Peyer's patch (tissue), 4 donors: Measurements from ENCODE around the gene EHD1. TPM values are rescaled to one million over a fixed set of nuclear protein-coding genes. Genes with fewer than 3 reads are reported as not detected.

Experiments used
- DNase-seq, 3 donors: peaks; one replicate each; pipeline ENCODE4 v3.0.0-alpha.2; 2017 to 2019
- H3K27ac ChIP-seq, 4 donors: fragments of 200-600 bp; sonication (generic); one replicate each; pipeline ENCODE4 v1.5.1; 2016 to 2019
- H3K27me3 ChIP-seq, 2 donors: fragments of 200-600 bp; sonication (generic); one replicate each; pipeline ENCODE4 v1.5.1; 2019
- H3K36me3 ChIP-seq, 3 donors: fragments of 200-600 bp; sonication (generic); one replicate each; pipeline ENCODE4 v1.5.1; 2016 to 2019
- H3K4me1 ChIP-seq, 4 donors: fragments of 200-600 bp; sonication (generic); one replicate each; pipeline ENCODE4 v1.5.1; 2016 to 2019
- H3K4me3 ChIP-seq, 4 donors: fragments of 200-600 bp; sonication (generic); 1 replicate in 3 of 4; 2 replicates in 1 of 4; pipeline ENCODE4 v1.5.1; 2016 to 2019; ENCODE audit warnings: mild to moderate bottlenecking in 1 of 4
- H3K9me3 ChIP-seq, 4 donors: fragments of 200-600 bp; sonication (generic); one replicate each; pipeline ENCODE4 v1.5.1; 2016 to 2019; ENCODE audit warnings: mild to moderate bottlenecking in 1 of 4
- POLR2A ChIP-seq, 2 donors: fragments of 450-650 bp; IDR thresholded peaks; one replicate each; pipeline ENCODE4 v1.5.1; 2017; ENCODE audit warnings: antibody characterized with exemption in 2 of 2, mild to moderate bottlenecking in 2 of 2, moderate library complexity in 2 of 2
- total RNA-seq, 4 donors: library from RNA; depleted of rRNA; stranded (reverse); fragments of >200 nt; gene quantifications; one replicate each; pipeline ENCODE4 v1.1.0, GENCODE V29; 2016
- TF ChIP-seq, protein P1 (sequence below), 6 experiments: fragments of 450-650 bp in 4 of 6; fragments of 200-600 bp in 2 of 6; sonication (generic) in 1 of 6; IDR thresholded peaks; one replicate each; pipeline ENCODE4 v1.5.1; 2017 to 2019; ENCODE audit warnings: antibody characterized with exemption in 6 of 6, mild to moderate bottlenecking in 3 of 6, moderate library complexity in 1 of 6

Gene EHD1
- total RNA-seq, 4 donors from 2014 or later = 56.2 to 185 (median 98.6) TPM

DNA sequence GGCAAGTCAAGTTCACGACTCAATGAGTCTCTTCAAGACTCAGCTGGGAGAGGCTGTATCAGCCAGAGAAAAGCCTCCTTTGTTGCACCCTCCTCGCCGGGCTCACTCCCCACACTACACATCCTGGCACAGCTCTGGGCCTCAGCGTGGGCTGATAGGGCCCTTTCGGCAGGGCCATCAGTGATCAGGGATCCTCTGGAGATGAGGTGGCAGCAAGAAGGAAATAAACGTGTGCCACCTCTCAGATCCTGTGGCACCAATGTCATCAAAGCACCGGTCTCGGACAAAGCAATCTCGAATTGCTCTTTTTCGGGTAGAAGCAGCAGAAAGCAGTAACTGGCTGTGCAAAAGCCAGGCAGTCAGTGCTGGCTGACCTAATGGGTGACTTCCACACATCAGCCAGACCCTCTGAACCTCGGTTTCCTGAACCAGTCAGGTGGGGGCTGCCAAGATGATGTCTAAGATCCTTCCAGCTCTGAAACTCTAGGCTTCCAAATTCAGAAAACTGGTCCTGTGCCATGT lies 2.1 kb downstream of the EHD1 start:
- TF ChIP-seq, protein P1, sequence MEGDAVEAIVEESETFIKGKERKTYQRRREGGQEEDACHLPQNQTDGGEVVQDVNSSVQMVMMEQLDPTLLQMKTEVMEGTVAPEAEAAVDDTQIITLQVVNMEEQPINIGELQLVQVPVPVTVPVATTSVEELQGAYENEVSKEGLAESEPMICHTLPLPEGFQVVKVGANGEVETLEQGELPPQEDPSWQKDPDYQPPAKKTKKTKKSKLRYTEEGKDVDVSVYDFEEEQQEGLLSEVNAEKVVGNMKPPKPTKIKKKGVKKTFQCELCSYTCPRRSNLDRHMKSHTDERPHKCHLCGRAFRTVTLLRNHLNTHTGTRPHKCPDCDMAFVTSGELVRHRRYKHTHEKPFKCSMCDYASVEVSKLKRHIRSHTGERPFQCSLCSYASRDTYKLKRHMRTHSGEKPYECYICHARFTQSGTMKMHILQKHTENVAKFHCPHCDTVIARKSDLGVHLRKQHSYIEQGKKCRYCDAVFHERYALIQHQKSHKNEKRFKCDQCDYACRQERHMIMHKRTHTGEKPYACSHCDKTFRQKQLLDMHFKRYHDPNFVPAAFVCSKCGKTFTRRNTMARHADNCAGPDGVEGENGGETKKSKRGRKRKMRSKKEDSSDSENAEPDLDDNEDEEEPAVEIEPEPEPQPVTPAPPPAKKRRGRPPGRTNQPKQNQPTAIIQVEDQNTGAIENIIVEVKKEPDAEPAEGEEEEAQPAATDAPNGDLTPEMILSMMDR (IDR thresholded peaks at IDR 0.05) = no peak
- no peak for TF ChIP-seq POLR2A (IDR thresholded peaks at IDR 0.05)
- no peaks in the 10 kb centered on the region for H3K9me3 ChIP-seq
- peak in 1 of 3 donors; percentile 33 for DNase-seq
- peak overlapping the region; percentile 81 to 94 (median 88) for H3K27ac ChIP-seq
- peaks cover 9 to 84% (median 47%) of the 10 kb centered on the region in 4 donors for H3K4me1 ChIP-seq
- peaks cover 0 to 30% (median 0%) of the 10 kb centered on the region in 3 donors for H3K36me3 ChIP-seq
- H3K4me3 ChIP-seq = peak overlapping the region; percentile 78 to 81 (median 78)
- no peaks in the 10 kb centered on the region for H3K27me3 ChIP-seq

DNA sequence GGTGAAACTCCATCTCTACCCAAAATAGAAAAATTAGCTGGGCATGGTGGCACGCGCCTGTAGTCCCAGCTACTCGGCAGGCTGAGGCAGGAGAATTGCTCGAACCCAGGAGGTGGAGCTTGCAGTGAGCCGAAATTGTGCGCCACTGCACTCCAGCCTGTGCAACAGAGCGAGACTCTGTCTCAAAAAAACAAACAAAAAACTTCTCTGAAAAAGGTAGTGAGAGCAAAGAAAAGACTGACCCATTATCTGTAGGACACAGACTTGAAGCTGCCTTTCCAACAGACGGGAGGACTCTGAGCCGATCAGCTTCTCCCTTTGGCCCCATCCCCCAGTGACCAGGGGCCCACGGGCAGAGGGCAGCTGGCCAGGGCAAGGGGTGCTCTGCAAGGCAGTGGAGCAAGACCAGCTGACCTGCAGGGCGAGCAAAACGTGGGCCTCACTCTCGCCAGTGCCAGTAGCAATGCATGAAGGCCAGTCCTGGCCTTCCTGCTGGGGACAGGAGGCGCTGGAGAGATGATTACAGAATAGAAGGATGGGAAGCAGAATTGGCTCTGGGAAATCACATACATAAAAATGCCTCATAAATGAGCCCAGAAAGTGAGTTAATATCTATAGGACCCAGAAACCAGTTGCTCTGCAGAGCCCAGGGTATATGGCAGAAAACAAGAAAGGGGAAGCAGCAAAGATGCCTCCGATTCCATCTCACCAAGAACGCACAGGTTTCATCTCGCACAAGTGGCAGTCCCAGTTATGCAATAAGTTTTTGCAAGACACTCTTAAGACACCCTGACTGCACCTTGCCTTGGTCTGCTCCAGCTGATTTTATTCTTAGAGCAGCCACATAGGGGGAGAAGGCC lies 2.8 kb downstream of the EHD1 start:
- Histone ChIP-seq H3K4me1 (peaks cover 15 to 84% (median 51%) of the 10 kb centered on the region in 4 donors), H3K27me3 (no peaks in the 10 kb centered on the region), H3K27ac (peak overlapping the region; percentile 81 to 94 (median 88)), H3K4me3 (peak overlapping the region; percentile 78 to 81 (median 78)), H3K9me3 (no peaks in the 10 kb centered on the region), H3K36me3 (peaks cover 0 to 36% (median 0%) of the 10 kb centered on the region in 3 donors)
- DNase-seq = peak in 1 of 3 donors; percentile 37
- TF ChIP-seq, protein P1 (IDR thresholded peaks at IDR 0.05) = no peak
- no peak for TF ChIP-seq POLR2A (IDR thresholded peaks at IDR 0.05)

DNA sequence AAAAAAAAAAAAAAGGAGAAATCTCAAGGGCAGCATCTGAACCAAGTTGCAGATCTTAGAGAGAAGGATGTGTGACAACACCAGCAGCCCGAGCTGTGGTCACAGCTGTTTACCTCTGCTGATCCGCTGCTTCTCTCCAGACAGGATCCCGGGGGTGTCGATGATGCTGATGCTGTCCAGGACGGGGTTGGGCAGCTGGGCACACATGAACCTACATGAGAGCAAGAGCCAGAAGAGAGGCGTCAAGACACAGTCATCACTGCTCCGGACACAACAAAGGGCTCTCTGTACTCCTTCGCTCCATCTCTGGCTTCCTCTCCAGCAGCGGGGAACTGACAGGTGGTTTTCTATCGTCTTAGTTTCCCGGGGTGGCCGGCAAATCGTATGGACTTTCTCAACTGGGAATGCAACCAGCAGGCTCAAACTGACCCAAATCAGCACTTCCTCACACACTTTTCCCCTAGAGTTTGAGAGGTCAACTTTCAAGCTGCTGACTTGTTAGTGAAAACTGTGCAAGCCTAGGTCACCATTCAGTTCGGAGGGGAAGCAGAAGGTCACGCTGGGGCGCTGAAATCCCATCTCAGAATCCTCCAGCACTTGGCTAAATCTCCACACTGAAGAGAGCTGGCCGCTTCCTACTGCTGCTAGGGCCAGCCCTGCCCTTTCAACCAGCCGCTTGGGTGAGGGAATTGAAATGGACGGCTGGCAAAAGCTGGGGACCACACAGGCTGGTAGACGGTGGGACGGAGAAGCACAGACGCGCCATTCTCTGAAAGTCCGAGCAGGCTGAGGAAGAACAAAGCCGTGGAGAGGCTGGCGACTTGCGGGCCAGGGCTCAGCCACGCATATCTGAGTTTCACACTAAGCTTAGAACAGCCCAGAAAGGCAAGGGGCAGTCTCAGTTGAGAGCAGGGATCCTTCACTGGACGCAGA lies 3.8 kb downstream of the EHD1 start:
- H3K27me3 ChIP-seq = no peaks in the 10 kb centered on the region
- peak overlapping the region; percentile 78 to 81 (median 78) for H3K4me3 ChIP-seq
- no peaks in the 10 kb centered on the region for H3K9me3 ChIP-seq
- peaks cover 18 to 84% (median 50%) of the 10 kb centered on the region in 4 donors for H3K4me1 ChIP-seq
- DNase-seq = peak in 2 of 3 donors; percentile 85 to 86
- peaks cover 0 to 36% (median 0%) of the 10 kb centered on the region in 3 donors for H3K36me3 ChIP-seq
- peak overlapping the region; percentile 19 to 94 (median 83) for H3K27ac ChIP-seq
- no peak for TF ChIP-seq POLR2A (IDR thresholded peaks at IDR 0.05)
- TF ChIP-seq, protein P1 (IDR thresholded peaks at IDR 0.05) = no peak

DNA sequence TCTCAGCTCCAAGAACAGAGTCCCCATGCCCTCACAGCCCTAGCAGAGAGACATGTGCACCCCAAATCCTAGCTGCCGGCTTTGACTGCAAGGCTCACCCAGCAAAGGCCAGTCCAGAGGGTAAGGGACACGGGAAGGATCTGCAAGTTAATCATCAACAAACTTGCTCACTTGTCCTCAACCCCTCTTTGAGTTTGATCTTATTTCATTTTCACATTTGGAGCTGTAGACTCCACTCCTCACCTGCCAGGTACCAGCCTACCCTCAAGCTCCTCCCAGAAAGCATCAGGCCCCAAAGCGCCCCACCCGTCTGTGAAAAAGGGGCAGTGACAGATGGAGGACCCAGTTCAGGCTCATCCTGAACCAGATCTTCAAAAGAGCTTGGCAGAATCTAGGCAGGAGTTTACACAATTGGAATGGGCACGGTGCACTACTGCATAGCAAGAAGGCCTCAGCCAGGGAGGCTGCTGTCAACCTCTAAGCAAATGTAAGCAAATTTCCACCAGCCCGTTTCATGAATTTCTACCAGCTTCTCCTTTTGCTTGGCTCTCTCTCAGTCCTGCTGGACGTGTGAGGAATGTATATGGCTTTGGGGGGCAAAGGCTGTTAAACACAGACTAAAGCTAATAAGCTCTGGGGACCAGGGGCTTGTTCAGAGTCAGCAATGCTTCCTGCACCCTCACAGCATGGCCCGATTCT lies 5.5 kb downstream of the EHD1 start:
- Histone ChIP-seq H3K27ac (peak overlapping the region; percentile 48 to 94 (median 72)), H3K36me3 (peaks cover 0 to 41% (median 0%) of the 10 kb centered on the region in 3 donors)

More for the DNA sequence above, 5.5 kb downstream of the EHD1 start:
- Histone ChIP-seq H3K4me1 (peaks cover 18 to 94% (median 58%) of the 10 kb centered on the region in 4 donors), H3K9me3 (no peaks in the 10 kb centered on the region), H3K27me3 (no peaks in the 10 kb centered on the region), H3K4me3 (peak overlapping the region in 3 of 4 donors; percentile 4 to 31 (median 29))
- DNase-seq = peak in 1 of 3 donors; percentile 65
- TF ChIP-seq, protein P1 (IDR thresholded peaks at IDR 0.05) = peak in 1 of 6 experiments; percentile 7
- peak in 1 of 2 donors; percentile 58 for TF ChIP-seq POLR2A (IDR thresholded peaks at IDR 0.05)
